ENCODE results near the gene HSD17B14.
A peak's percentile ranks its signal among the peaks of the same experiment; 100 is the strongest.

Gene HSD17B14

GRCh38 chr19:48826606-48827020, 9.7 kb downstream of the HSD17B14 start:
- no peak for DNase-seq (ENCODE audit: low read depth in 2 of 2)

GRCh38 chr19:48822514-48822913, 13.8 kb downstream of the HSD17B14 start:
- DNase-seq (ENCODE audit: low read depth in 2 of 2) = no peak

GRCh38 chr19:48821633-48822032, 14.7 kb downstream of the HSD17B14 start:
- no peak for DNase-seq (ENCODE audit: low read depth in 2 of 2)

GRCh38 chr19:48819366-48819816, 16.9 kb downstream of the HSD17B14 start:
- no peak for DNase-seq (ENCODE audit: low read depth in 2 of 2)

GRCh38 chr19:48818234-48818820, 18.0 kb downstream of the HSD17B14 start:
- DNase-seq (ENCODE audit: low read depth in 2 of 2) = no peak

- no peak for DNase-seq (ENCODE audit: low read depth in 2 of 2)
Measured at GRCh38 chr19:48817585-48818124, 18.6 kb downstream of the HSD17B14 start.

GRCh38 chr19:48815870-48816501, 20.3 kb downstream of the HSD17B14 start:
- DNase-seq (ENCODE audit: low read depth in 2 of 2) = no peak

- no peak for DNase-seq (ENCODE audit: low read depth in 2 of 2)
Measured at GRCh38 chr19:48814895-48815294, 21.4 kb downstream of the HSD17B14 start.

GRCh38 chr19:48813123-48813913, 23.0 kb downstream of the HSD17B14 start:
- DNase-seq (ENCODE audit: low read depth in 2 of 2) = no peak

- peak; percentile 71 to 74 for DNase-seq (ENCODE audit: low read depth in 2 of 2)
Measured at GRCh38 chr19:48812094-48812929, 24.0 kb downstream of the HSD17B14 start.

- no peak for DNase-seq (ENCODE audit: low read depth in 2 of 2)
Measured at GRCh38 chr19:48810151-48810550, 26.1 kb downstream of the HSD17B14 start.

- DNase-seq (ENCODE audit: low read depth in 2 of 2) = no peak
Measured at GRCh38 chr19:48807590-48808308, 28.5 kb downstream of the HSD17B14 start.

GRCh38 chr19:48806818-48807589, 29.3 kb downstream of the HSD17B14 start:
- no peak for DNase-seq (ENCODE audit: low read depth in 2 of 2)

GRCh38 chr19:48806518-48806817, 29.8 kb downstream of the HSD17B14 start:
- no peak for DNase-seq (ENCODE audit: low read depth in 2 of 2)

GRCh38 chr19:48805452-48805851, 30.8 kb downstream of the HSD17B14 start:
- DNase-seq (ENCODE audit: low read depth in 2 of 2) = no peak

- no peak for DNase-seq (ENCODE audit: low read depth in 2 of 2)
Measured at GRCh38 chr19:48804496-48804895, 31.8 kb downstream of the HSD17B14 start.

- DNase-seq (ENCODE audit: low read depth in 2 of 2) = no peak
Measured at GRCh38 chr19:48802623-48803022, 33.7 kb downstream of the HSD17B14 start.

- DNase-seq (ENCODE audit: low read depth in 2 of 2) = no peak
Measured at GRCh38 chr19:48799358-48800300, 36.7 kb downstream of the HSD17B14 start.

- no peak for DNase-seq (ENCODE audit: low read depth in 2 of 2)
Measured at GRCh38 chr19:48798937-48799336, 37.4 kb downstream of the HSD17B14 start.

All from stimulated activated CD8-positive, alpha-beta memory T cell treated with anti-CD3 and anti-CD28 coated beads, Interleukin-2, amount 100 ng/mL, for 48 hours (primary cell).